ENCODE data around the gene ATMIN. TPM values are rescaled to one million over a fixed set of nuclear protein-coding genes. Genes with fewer than 3 reads are reported as not detected.

ATMIN gene
- total RNA-seq, 1 experiment from 2014 or later, result 66.6 TPM

- no peak overlapping the region for H4K8ac ChIP-seq (replicated peaks; ENCODE audit: insufficient read length, low read depth, low read length)
- no peak overlapping the region for H3K4me2 ChIP-seq (ENCODE audit: insufficient read depth, insufficient read length, low read length)
- no peak overlapping the region for H3T11ph ChIP-seq (ENCODE audit: low read length)
- H2BK5ac ChIP-seq (ENCODE audit: insufficient read length, low read length), result no peak overlapping the region
- peaks cover 3 to 7% of the 10 kb centered on the region in 2 experiments; a peak in 2 of 4 replicates for H3K4me1 Mint-ChIP-seq
- H2AFZ ChIP-seq (ENCODE audit: low read length), result no peak overlapping the region
- H3K23ac ChIP-seq (ENCODE audit: insufficient read length, low read depth, low read length), result no peak overlapping the region
- H3K36me3 Mint-ChIP-seq (ENCODE audit: insufficient read depth in 1 of 3, low read depth in 3 of 3), result peaks cover 33 to 79% (median 79%) of the 10 kb centered on the region in 3 experiments
- no peak for DNase-seq
- peaks cover 15% of the 10 kb centered on the region; the same call in 1 of the 2 replicates for H3K79me2 ChIP-seq (ENCODE audit: insufficient read depth, low read length)
- H2BK12ac ChIP-seq (ENCODE audit: insufficient read length, low read depth, low read length), result no peak overlapping the region
- whole genome bisulfite sequencing (ENCODE audit: extremely low coverage, insufficient read length, low lambda C conversion rate), result no CpG with 5 or more reads among the region's 3 CpGs
- H3K79me1 ChIP-seq (ENCODE audit: insufficient read depth, low read depth, low read length, poor library complexity, severe bottlenecking), result peaks cover 12% of the 10 kb centered on the region
- no peak overlapping the region for H3K4ac ChIP-seq (ENCODE audit: low read depth, low read length)
- H3K27ac ChIP-seq (ENCODE audit: insufficient read length, low read depth, low read length), result no peak overlapping the region
- H3K23me2 ChIP-seq (ENCODE audit: insufficient read length, low read depth, low read length, poor library complexity, severe bottlenecking), result no peaks in the 10 kb centered on the region
- no peak overlapping the region for H2BK20ac ChIP-seq (ENCODE audit: low read depth, low read length, poor library complexity, severe bottlenecking)
- TF ChIP-seq CTCF (conservative IDR thresholded peaks at IDR 0.05), result no peak
- no peak overlapping the region for H3K27ac Mint-ChIP-seq
- no peaks in the 10 kb centered on the region for H3K27me3 ChIP-seq (ENCODE audit: insufficient read depth, low read length)
- H3K4me3 Mint-ChIP-seq, result no peak overlapping the region
- no peak overlapping the region for H4K5ac ChIP-seq (ENCODE audit: insufficient read length, low read depth, low read length)
- H3K14ac ChIP-seq (ENCODE audit: insufficient read depth, low read length), result no peak overlapping the region
- no peaks in the 10 kb centered on the region for H3K4me1 ChIP-seq (ENCODE audit: insufficient read depth, low read length)
- no peaks in the 10 kb centered on the region; the same call in 1 of the 2 replicates for H3K27me3 Mint-ChIP-seq (ENCODE audit: low read depth)
- no peak overlapping the region for H3K56ac ChIP-seq (ENCODE audit: insufficient read length, low read depth, low read length)
- no peak overlapping the region for H2AK5ac ChIP-seq (ENCODE audit: insufficient read length, low read length)
- H3K9ac ChIP-seq (ENCODE audit: extremely low read depth, insufficient read length, low read length), result no peak overlapping the region
- no peaks in the 10 kb centered on the region for H3K9me3 ChIP-seq (ENCODE audit: control insufficient read depth, low read depth, low read length)
- H4K91ac ChIP-seq (ENCODE audit: insufficient read length, low read depth, low read length), result no peak overlapping the region
- no peak overlapping the region for H3K18ac ChIP-seq (ENCODE audit: insufficient read length, low read depth, low read length)
- H2BK15ac ChIP-seq (ENCODE audit: low read depth, low read length), result no peak overlapping the region
- no peak overlapping the region for H2BK120ac ChIP-seq (ENCODE audit: low read depth, low read length, poor library complexity, severe bottlenecking)
- H3K9me3 Mint-ChIP-seq, result no peaks in the 10 kb centered on the region
- H4K20me1 ChIP-seq (ENCODE audit: control insufficient read depth, insufficient read depth, insufficient read length), result no peaks in the 10 kb centered on the region
Observed at GRCh38 chr16:81012974-81013373, 22.7 kb upstream of the ATMIN start.

Data from H9 (cell line).